NCI-H1105 treated with DMSO at 0.1 percent for 48 hours (cell line): ENCODE data around the gene VDAC2.
"Not testable (repeated sequence)": the region's sequence is repeated elsewhere in the genome, so short reads cannot be mapped to it uniquely, and the experiment has no call there.

Experiments used
- DNase-seq: peaks from one replicate; lab custom pipeline; 2025; lab: John Stamatoyannopoulos, UW

VDAC2 gene

GRCh38 chr10:75210282-75211006 lies at the start of gene VDAC2:
TSS of gene VDAC2 (plus strand) at chr10:75210796. CDS start at chr10:75211159, 363 bp downstream.
- peak; percentile 77 for DNase-seq

DNA sequence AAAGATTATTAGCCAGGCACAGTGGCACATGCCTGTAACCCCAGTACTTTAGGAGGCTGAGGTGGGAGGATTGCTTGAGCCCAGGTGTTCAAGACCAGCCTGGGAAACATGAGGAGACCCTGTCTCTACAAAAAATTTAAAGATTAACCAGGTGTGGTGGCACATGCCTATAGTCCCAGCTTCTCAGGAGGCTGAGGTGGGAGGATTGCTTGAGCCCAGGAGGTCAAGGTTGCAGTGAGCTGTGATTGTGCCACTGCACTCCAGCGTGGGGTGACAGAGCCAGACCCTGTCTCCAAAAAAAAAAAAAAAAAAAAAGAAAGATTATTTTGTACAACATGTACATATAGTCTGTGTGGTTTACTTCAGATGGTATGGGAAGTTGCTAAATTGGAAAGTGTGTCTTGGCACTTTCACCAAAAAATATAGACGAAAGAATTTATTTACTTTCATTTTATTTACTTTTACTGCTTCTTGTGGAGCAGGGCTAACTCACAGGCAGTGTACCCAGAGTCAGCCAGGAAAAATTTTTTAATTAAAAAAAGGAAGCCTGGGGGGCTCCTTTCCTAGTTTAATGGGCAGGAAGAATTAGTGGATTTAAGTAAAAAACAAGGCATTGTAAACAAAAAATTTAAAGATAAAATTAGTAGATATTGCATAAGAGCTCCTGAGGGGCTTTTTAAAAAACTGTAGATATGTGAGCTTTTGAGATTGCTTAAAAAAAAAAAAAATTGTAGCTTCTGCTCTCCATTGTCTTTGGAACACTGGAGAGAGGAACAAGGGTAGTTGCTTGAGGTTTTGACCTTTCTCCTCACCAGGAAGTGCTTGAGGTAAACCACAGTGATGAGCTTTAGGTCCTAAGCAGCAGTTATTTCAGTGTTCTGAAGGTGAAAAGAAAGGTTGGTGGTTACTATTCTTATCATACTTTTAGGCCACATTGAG lies 44.6 kb upstream of the VDAC2 start:
- DNase-seq, result no peak

DNA sequence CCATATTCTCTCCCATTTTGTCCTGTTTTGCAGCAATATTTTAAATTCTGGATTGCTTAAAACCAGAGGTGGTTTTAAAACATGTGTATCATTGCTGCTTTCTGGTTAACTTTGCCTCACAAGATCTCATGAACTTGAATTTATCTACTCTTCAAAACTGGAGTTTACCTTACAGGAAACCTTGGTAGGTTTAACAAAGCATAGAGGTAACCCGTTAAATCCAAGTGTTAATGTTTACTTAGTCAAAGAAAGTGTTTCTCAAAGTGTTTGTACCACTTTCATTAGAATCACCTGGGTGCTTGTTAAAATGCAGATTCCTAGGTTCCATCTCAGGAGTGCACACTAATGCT lies 44.0 kb upstream of the VDAC2 start:
- DNase-seq, result no peak

- DNase-seq, result no peak
These were observed 42.3 kb upstream of the VDAC2 start for GRCh38 chr10:75168275-75168674.

DNA sequence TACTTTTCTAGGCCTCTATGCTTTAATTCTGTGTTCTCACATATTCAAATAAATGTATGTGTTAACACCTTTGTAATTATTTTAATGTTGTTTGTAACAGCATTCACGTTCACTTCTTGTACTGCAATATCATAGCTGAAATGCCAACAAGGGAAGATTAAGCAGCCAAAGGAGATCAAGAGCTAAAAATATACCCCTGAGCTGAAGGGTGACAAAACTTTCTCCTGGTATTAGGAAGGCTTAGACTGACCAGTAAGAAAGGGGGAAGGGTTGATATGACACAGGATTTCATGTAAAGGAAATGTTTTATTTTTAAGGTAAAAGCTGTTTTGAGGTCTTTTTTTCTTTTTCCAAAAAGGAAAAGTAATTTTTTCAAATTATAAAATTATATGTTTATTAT lies 40.4 kb upstream of the VDAC2 start:
- no peak for DNase-seq

DNA sequence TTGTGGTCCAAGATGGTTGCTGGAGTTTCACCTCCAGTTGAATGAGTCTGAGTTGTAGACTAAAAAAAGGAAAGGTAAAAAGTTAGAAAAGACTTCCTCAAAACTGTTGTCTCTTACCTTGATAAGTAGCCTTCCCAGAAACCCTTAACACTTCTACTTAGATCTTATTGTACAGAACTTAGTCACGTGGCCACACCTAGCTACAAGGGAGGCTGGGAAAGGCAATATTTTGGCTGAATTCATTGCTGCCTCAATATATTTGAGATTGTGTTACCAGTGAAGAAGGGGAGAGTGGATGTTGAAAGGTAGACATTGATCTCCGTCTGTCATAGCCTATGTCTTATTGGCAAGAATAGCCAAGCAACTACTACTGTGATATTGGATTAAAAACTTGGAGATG lies 35.5 kb upstream of the VDAC2 start:
- DNase-seq, result no peak

DNA sequence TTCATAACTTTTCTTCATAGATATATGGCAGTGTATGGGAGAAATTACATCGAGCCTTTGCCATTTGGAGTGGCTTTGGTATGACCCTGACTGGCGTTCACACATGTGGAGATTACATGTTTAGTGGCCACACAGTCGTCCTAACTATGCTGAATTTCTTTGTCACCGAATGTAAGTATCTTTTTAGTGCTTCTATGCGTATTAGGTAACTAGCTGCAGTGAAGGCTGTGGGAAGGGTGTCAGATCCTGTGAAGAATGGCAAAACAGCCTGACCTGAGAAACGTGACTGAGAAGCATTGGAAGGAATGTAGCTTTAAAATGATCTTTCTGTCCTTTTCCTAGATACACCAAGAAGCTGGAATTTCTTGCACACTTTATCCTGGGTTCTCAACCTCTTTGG lies 34.5 kb upstream of the VDAC2 start:
- DNase-seq, result no peak

DNA sequence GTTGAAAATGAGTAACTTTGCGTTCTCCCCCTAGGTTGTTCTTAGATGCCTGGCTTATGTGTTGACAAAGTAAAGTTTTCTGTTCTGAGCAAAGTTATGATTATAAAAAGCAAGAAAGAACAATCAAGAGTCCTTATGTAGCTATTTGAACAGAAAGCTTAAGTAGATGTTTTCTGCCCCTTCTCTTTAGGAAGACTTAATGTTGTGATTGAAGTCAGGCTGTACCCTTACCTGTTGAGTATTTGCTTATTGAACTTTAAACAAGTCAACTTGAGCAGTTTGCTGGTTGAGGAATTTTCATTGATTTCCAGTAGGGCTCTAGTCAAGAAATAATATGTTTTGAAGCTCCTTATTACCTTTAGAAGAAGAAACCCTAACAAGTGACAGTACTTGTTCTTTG lies 33.9 kb upstream of the VDAC2 start:
- no peak for DNase-seq

- no peak for DNase-seq
These were observed 30.9 kb upstream of the VDAC2 start for GRCh38 chr10:75179657-75180177.

- DNase-seq, result no peak
These were observed 30.0 kb upstream of the VDAC2 start for GRCh38 chr10:75180592-75180991.

GRCh38 chr10:75181073-75181472 lies 29.5 kb upstream of the VDAC2 start:
- no peak for DNase-seq

GRCh38 chr10:75186310-75186709 lies 24.3 kb upstream of the VDAC2 start:
- no peak for DNase-seq

DNA sequence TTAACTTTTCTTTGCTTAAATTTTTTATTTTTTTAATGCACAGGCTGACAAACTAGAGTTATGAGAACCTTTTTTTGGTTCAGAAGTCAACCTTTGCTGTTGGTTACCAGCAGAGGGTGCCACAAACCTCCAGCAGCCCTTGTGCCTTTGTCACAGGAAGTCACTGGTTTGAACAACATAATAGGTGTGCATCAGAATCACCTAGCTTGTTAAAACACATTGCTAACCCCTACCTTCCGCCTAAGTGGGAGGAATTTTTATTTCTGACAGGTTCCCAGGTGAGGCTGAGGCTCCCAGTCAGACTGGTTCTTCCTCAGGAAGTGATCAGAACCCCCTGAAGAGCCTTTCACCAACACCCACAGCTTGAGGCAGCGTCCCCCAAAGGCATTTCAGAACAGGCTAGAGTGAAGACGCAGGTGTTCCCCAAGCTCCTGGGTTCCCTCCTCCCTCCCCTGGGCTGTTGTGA lies 22.6 kb upstream of the VDAC2 start:
- no peak for DNase-seq

- DNase-seq, result not testable (repeated sequence)
These were observed 22.1 kb upstream of the VDAC2 start for GRCh38 chr10:75188522-75188921.

GRCh38 chr10:75189266-75190096 lies 21.1 kb upstream of the VDAC2 start:
- DNase-seq, result no peak

GRCh38 chr10:75191821-75192568 lies 18.6 kb upstream of the VDAC2 start:
- DNase-seq, result no peak

DNA sequence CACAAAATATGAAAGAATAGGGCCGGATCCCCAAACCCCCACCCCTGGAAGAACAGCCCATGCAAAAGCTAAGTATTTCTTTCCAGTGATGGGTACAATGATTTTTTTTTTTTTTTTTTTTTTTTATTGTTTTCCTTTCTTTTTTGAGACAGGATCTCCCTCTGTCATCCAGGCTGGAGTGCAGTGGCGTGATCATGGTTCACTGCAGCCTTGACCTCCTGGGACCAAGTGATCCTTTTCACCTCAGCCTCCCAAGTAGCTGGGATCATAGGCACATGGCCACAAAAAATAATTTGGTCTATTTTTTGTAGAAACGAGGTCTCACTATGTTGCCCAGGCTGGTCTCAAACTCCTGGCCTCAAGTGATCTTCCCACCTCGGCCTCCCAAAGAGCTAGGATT lies 16.0 kb upstream of the VDAC2 start:
- not testable (repeated sequence) for DNase-seq

DNA sequence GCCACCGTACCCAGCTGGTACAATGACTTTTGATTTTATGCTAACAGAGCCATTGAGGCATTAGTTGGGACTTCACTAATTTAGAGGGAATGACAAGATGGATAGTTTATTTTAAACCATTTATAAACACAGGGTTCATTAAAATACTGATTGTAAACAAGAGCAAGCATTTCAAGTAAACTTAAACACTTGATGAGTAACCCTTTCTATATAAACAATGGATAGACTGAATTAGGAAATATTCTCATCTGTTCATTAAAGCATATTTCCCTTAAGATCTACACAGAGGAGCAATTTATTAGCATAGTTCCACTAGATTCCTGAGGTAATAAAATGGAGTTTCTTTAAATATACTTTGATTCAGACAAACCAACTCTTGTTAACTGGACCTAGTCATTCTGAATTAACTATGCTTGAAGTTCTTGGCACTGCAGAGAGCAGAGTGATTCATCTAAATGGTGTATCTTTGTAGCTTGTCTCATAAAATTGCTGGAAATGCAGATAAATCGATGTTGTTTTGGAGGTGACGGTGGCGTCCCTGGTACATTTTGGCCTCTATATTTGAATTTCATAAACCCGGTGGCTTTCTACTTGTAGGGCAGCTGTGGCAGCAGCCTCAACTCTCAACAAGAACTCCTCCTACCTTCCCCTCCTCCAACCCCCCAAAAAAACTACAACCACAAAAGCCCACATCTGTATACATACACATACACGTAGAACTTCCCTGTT lies 15.4 kb upstream of the VDAC2 start:
- no peak for DNase-seq

DNA sequence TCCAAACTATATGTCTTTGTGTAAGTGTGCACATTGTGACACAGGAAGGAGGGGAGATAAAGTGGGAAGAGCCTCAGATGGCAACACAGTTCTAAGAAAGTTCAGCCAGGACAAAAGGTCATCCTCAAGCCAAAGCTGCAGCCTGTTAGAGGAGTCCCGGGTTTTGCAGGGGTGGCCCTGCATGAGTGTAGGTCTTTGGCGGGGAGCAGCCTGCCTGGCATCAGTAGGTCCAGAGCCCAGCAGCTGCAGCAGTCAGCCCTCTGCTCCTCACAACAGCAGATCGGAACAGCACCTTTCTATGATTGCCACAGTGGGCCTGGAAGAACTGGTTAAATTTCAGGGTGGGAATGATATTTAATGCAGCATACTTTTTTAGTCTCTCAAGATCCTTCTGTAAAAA lies 13.5 kb upstream of the VDAC2 start:
- DNase-seq, result no peak

GRCh38 chr10:75197906-75198305 lies 12.7 kb upstream of the VDAC2 start:
- DNase-seq, result no peak

- DNase-seq, result not testable (repeated sequence)
These were observed 10.6 kb upstream of the VDAC2 start for GRCh38 chr10:75199949-75200348.
